Measurements from ENCODE around the gene SEMA6D. TPM values are rescaled to one million over a fixed set of nuclear protein-coding genes. Genes with fewer than 3 reads are reported as not detected.
"Not testable (repeated sequence)": the region's sequence is repeated elsewhere in the genome, so short reads cannot be mapped to it uniquely, and the experiment has no call there.

The SEMA6D gene
- total RNA-seq, 1 donor from 2014 or later = 4.0 TPM

DNA sequence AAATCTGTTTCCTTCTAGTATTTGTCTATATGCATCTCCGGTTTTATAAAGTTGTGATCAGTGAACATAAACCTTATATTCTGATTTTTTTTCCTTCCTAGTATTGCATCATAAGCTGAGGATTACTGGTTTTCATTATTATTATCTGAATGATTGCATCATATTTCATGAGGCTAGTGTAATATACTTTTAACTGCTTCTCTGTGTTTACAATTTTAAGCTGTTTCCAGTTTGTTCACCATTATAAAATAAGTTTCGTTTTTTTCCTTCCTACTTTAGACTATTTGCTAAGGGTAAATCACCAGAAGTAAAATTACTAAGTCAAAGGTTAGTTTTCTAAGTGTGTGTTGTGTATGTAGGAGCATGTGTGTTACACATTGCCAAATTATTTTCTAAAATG is 20.2 kb downstream of the SEMA6D start:
- no peak for DNase-seq (ENCODE audit: low spot score in 2 of 2)
- intact Hi-C loops (cut with DNase I) = no loop called here
- Histone ChIP-seq H3K27ac (no peak overlapping the region), H3K4me3 (no peak overlapping the region), H3K4me1 (peaks cover 0 to 11% of the 10 kb centered on the region in 2 donors), H3K27me3 (no peaks in the 10 kb centered on the region), H3K9me3 (no peaks in the 10 kb centered on the region), H3K36me3 (peaks cover 0 to 5% of the 10 kb centered on the region in 2 donors)
- no peak for TF ChIP-seq CTCF (IDR thresholded peaks at IDR 0.05)

GRCh38 chr15:47738144-47738825 is 21.0 kb downstream of the SEMA6D start:
- intact Hi-C loops (cut with DNase I); H3K27ac ChIP-seq; H3K4me3 ChIP-seq; DNase-seq (ENCODE audit: low spot score in 2 of 2); H3K36me3 ChIP-seq; H3K9me3 ChIP-seq; H3K27me3 ChIP-seq: not testable (repeated sequence)
- H3K4me1 ChIP-seq = peaks cover 0 to 11% of the 10 kb centered on the region in 2 donors

DNA sequence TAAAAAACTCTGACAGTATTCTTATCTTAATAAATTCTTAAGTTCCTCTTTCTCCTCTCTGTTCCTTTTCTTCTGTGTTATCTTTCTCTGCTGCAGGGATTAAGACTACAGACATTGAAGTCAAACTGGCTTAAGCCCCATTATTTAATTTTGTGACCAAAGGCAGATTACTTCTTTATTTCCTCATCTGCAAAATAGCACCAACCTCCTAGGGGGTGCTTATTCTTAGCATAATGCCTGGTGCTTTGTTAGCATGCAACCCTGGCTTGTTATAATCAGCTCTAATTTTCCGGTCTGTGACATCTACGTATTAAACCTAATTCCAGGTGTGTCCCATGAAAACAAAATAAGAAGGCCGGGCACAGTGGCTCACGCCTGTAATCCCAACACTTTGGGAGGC is 23.8 kb downstream of the SEMA6D start:
- Histone ChIP-seq H3K4me3 (no peak overlapping the region), H3K9me3 (no peaks in the 10 kb centered on the region), H3K36me3 (peaks cover 0 to 20% of the 10 kb centered on the region in 2 donors), H3K27me3 (no peaks in the 10 kb centered on the region), H3K27ac (no peak overlapping the region), H3K4me1 (peaks cover 0 to 11% of the 10 kb centered on the region in 2 donors)
- DNase-seq (ENCODE audit: low spot score in 2 of 2) = no peak
- intact Hi-C loops (cut with DNase I) = no loop called here
- no peak for TF ChIP-seq CTCF (IDR thresholded peaks at IDR 0.05)

- no peak overlapping the region for H3K4me3 ChIP-seq
- no peak for DNase-seq (ENCODE audit: low spot score in 2 of 2)
- no peaks in the 10 kb centered on the region for H3K9me3 ChIP-seq
- no peak overlapping the region for H3K27ac ChIP-seq
- H3K36me3 ChIP-seq = peaks cover 0 to 20% of the 10 kb centered on the region in 2 donors
- no peaks in the 10 kb centered on the region for H3K27me3 ChIP-seq
- no peak for TF ChIP-seq CTCF (IDR thresholded peaks at IDR 0.05)
- intact Hi-C loops (cut with DNase I) = no loop called here
- peaks cover 0 to 3% of the 10 kb centered on the region in 2 donors for H3K4me1 ChIP-seq
Measured at GRCh38 chr15:47741907-47742306, 24.6 kb downstream of the SEMA6D start.

- Histone ChIP-seq H3K9me3 (no peaks in the 10 kb centered on the region), H3K4me1 (no peaks in the 10 kb centered on the region), H3K36me3 (peaks cover 0 to 20% of the 10 kb centered on the region in 2 donors), H3K27me3 (no peaks in the 10 kb centered on the region), H3K4me3 (no peak overlapping the region), H3K27ac (no peak overlapping the region)
- no peak for DNase-seq (ENCODE audit: low spot score in 2 of 2)
- TF ChIP-seq CTCF (IDR thresholded peaks at IDR 0.05) = no peak
- intact Hi-C loops (cut with DNase I) = no loop called here
Measured at GRCh38 chr15:47742334-47742733, 25.0 kb downstream of the SEMA6D start.

DNA sequence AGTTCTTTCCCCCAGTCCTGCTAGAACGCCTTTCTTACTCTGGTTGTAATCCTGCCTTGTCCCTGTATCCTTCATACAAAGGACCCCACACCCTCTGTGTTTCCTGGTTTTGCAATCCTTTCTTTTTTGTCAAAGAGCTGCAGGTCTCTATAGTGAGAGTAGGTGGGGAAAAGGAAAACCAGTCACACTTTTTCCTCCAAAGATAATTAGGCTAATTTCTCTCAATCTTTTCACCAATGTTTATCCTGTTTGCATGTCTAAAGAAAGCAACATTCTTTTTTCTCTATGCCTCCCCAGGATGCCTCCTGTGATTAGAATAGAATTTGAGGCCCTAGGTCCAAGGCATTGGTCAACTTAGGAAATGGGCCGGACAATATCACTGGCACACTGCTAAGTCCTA is 25.4 kb downstream of the SEMA6D start:
- no peak for TF ChIP-seq CTCF (IDR thresholded peaks at IDR 0.05)
- Histone ChIP-seq H3K27ac (no peak overlapping the region), H3K4me1 (no peaks in the 10 kb centered on the region), H3K36me3 (peaks cover 0 to 20% of the 10 kb centered on the region in 2 donors), H3K4me3 (no peak overlapping the region), H3K27me3 (no peaks in the 10 kb centered on the region), H3K9me3 (no peaks in the 10 kb centered on the region)
- no peak for DNase-seq (ENCODE audit: low spot score in 2 of 2)
- intact Hi-C loops (cut with DNase I) = no loop called here
